Lung (tissue), 12 donors: ENCODE measurements around the gene HOXC11. TPM values are rescaled to one million over a fixed set of nuclear protein-coding genes. Genes with fewer than 3 reads are reported as not detected.

ENCODE experiments used
- ATAC-seq: fragments of 200-7000 bp; cut with Tn5 transposase; one replicate; pipeline ENCODE4 v1.9.1; 2020; ENCODE audit warnings: moderate number of reproducible peaks; ENCODE audit not compliant: insufficient read depth, low FRiP score
- DNase-seq, 3 donors: peaks; one replicate each; pipeline ENCODE4 v3.0.0-alpha.2; 2013 to 2017
- H3K27ac ChIP-seq, 2 donors: one replicate each; pipeline ENCODE4 v1.5.1; 2013; ENCODE audit warnings: mild to moderate bottlenecking in 2 of 2, moderate library complexity in 2 of 2, control low read depth in 1 of 2, inconsistent platforms in 1 of 2, low read depth in 1 of 2, low read length in 1 of 2
- H3K27me3 ChIP-seq, 3 donors: one replicate each; pipeline ENCODE4 v1.5.1; 2013; ENCODE audit warnings: low read length in 2 of 3; ENCODE audit not compliant: control insufficient read depth in 3 of 3, insufficient read depth in 3 of 3
- H3K36me3 ChIP-seq, 4 donors: one replicate each; pipeline ENCODE4 v1.5.1; 2013; ENCODE audit warnings: low read length in 4 of 4, mild to moderate bottlenecking in 1 of 4, moderate library complexity in 1 of 4; ENCODE audit not compliant: control insufficient read depth in 4 of 4, insufficient read depth in 4 of 4
- H3K4me1 ChIP-seq, 5 donors: one replicate each; pipeline ENCODE4 v1.5.1; 2013; ENCODE audit warnings: low read length in 5 of 5, mild to moderate bottlenecking in 2 of 5, moderate library complexity in 1 of 5; ENCODE audit not compliant: control insufficient read depth in 5 of 5, insufficient read depth in 5 of 5
- H3K4me3 ChIP-seq: one replicate; pipeline ENCODE4 v1.5.1; 2013; ENCODE audit warnings: mild to moderate bottlenecking, control low read depth, moderate library complexity
- H3K9ac ChIP-seq, 2 donors: one replicate each; pipeline ENCODE4 v1.5.1; 2013; ENCODE audit warnings: low read length in 2 of 2, control low read depth in 1 of 2; ENCODE audit not compliant: insufficient read depth in 1 of 2
- H3K9me3 ChIP-seq, 4 donors: one replicate each; pipeline ENCODE4 v1.5.1; 2013; ENCODE audit warnings: low read length in 3 of 4, mild to moderate bottlenecking in 1 of 4, moderate library complexity in 1 of 4; ENCODE audit not compliant: control insufficient read depth in 4 of 4, insufficient read depth in 3 of 4
- CTCF ChIP-seq: IDR thresholded peaks from 2 replicates; pipeline ENCODE4 v1.5.1; 2012; ENCODE audit warnings: mild to moderate bottlenecking; ENCODE audit errors: control extremely low read depth, extremely low read depth
- WGBS, 2 donors: extraction: QIAGEN DNeasy Blood & Tissue Kit; methylation state at CpG; one replicate each; pipeline ENCODE4 v1.1.7; 2013; 5-methylcytosine and 5-hydroxymethylcytosine counted together
- polyA plus RNA-seq, 2 donors: library from polyadenylated mRNA; stranded (reverse); fragments of 200-250 nt; gene quantifications; one replicate each; pipeline ENCODE4 v1.2.1, GENCODE V29; 2013
- total RNA-seq, 2 donors: library from RNA; depleted of rRNA in 1 of 2; stranded (reverse); fragments of >200 nt in 1 of 2; gene quantifications; one replicate each; pipeline ENCODE4 v1.2.1, GENCODE V29; 2014 to 2021
- donor health status: control.
- donor health status: control.
- donor health status: Bipolar disorder and iron deficiency.
- donor health status: healthy.
- donor health status: DM: yes; HTN: yes; CAD: no.

Gene HOXC11
- total and polyA plus RNA-seq, 4 donors = not detected

DNA sequence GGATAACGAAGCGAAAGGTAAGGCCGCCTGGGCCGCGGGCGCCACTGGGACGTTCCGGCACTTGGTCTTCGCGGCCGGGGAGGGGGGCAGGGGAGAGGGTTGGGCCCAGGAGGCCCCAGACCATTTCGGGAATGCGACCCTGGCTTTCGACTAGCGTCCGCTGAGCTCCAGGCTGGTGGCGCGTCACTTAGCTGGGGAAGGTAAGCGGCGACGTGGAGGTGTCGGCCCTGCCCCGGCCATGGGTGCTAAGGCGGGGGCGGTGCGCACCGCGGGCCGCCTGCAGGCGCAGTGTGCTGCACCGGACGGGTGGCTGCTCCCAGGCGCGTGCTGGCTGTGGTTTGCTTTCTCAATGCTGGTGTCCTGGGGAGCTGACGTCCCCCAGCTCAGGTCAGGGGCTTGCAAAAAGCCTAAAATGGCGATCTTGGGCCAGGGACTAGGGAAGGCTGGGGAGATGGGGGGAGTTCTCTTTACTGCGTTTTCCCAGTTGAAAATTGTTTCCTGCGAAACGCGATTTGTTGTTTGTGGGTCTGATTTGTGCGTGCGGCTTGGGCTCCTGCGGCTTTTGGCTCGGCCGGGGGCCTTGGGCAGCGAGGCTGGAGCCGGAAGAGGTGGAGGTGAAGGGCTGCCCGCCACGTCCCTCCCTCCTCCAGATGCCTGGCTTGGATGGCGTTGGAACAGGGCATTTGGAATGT, 13.2 kb downstream of the HOXC11 start:
- ATAC-seq (no peak), DNase-seq (no peak)
- 4 to 5% methylated on average over 47 to 50 of the region's 50 CpGs for WGBS, 2 donors
- H3K9me3 ChIP-seq = peaks cover 0 to 21% (median 0%) of the 10 kb centered on the region in 4 donors
- H3K4me1 ChIP-seq = peaks cover 0 to 17% (median 10%) of the 10 kb centered on the region in 5 donors
- no peak overlapping the region for H3K9ac ChIP-seq
- no peak overlapping the region for H3K4me3 ChIP-seq
- H3K36me3 ChIP-seq = no peaks in the 10 kb centered on the region
- H3K27me3 ChIP-seq = peaks cover 32 to 98% (median 90%) of the 10 kb centered on the region in 3 donors
- no peak for TF ChIP-seq CTCF
- no peak overlapping the region for H3K27ac ChIP-seq

DNA sequence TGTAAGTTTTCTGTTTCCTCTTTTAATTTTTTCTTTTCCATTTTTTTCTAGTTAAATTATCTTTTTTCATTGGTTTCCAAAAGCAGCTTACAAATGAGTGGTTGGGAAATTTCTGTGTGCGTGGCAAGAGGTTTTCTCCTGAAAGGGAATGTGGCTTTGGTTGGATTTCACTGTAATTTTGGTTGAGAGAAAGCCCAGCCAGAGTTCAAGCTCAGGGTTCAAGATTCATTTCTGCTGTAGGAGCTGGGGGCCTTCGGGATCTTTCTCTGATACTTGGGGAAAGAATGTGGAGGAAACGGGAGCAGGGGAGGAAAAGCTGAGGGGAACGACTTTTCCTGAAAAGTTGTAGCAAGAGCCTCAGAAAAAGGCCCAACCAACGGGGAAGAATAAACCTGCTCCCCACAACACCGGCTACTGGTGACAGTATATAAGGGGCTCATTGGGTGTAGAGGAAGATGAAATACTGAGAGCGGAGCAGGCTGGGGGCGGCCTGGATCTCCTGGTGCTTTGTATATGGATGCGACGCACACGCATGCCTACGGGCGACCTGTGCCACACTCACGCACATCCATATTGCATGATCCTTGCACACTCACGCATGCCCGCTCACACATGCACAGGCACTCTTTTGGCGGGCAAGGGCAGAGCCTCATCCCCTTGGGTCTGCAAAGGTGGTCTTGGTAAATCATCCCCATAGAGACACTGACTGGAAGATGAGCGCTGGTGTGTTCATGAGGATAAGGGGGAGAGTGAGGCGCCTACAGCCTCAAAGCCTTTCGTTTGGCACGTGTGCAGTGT, 14.0 kb downstream of the HOXC11 start:
- ATAC-seq = no peak
- no peaks in the 10 kb centered on the region for H3K36me3 ChIP-seq
- H3K27ac ChIP-seq = no peak overlapping the region
- TF ChIP-seq CTCF = no peak
- no peak for DNase-seq
- H3K27me3 ChIP-seq = peaks cover 32 to 98% (median 90%) of the 10 kb centered on the region in 3 donors
- no peak overlapping the region for H3K4me3 ChIP-seq
- WGBS, 2 donors = 25 to 35% methylated on average over 21 of the region's 21 CpGs
- peaks cover 0 to 17% (median 10%) of the 10 kb centered on the region in 5 donors for H3K4me1 ChIP-seq
- peaks cover 0 to 21% (median 0%) of the 10 kb centered on the region in 4 donors for H3K9me3 ChIP-seq
- no peak overlapping the region for H3K9ac ChIP-seq

DNA sequence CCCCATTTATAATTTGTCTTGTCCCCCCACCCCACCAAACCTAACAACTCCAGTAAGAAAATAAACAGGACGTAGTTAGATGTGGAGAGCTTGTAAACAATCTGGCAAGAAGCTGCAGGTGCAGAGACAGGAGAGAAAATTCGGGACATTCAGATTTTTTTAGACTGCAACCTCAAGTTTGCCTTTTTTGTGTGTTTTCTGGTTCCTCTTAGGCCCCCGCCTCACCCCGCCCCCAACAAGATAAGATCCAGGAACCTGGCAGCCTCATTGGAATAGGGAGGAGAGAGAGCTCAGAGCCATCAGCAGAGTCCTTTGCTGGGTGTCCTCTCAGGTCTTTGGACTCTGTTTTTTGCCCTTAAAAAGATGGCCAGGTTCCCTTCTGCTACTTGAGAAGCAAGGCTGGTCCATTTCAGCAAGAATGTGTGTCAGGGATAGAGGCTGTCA, 14.9 kb downstream of the HOXC11 start:
- TF ChIP-seq CTCF = no peak
- Histone ChIP-seq H3K4me3 (no peak overlapping the region), H3K27me3 (peaks cover 30 to 98% (median 90%) of the 10 kb centered on the region in 3 donors), H3K9ac (no peak overlapping the region), H3K36me3 (no peaks in the 10 kb centered on the region), H3K9me3 (peaks cover 0 to 18% (median 0%) of the 10 kb centered on the region in 4 donors), H3K4me1 (peaks cover 0 to 17% (median 10%) of the 10 kb centered on the region in 5 donors), H3K27ac (no peak overlapping the region)
- no peak for DNase-seq
- 10 to 20% methylated on average over 4 of the region's 4 CpGs for WGBS, 2 donors
- ATAC-seq = no peak
